ENCODE data around the gene RAPGEF1.

DNA sequence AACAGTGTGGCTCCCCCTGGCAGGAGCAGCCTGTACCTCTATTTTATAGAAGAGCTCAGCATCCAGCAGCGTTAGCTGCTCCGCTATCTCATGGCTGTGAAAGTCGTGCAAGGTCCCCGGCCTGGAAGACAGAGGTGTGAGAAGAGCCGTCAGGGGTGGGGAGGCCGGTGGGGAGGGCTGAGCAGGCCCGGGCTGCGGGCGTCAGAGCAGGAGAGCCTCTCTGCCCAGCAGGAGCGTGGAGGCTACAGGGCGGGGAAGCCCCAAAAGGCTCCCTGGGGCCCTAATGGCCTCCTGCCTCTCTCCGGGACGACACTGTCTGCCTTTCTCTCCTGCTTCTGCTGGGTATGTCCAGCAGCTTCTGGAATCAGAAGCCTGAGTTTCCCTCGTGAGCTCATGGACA, 152.0 kb downstream of the RAPGEF1 start:
- TF ChIP-seq POLR2A (IDR thresholded peaks at IDR 0.05) (no peak), EP300 (IDR thresholded peaks at IDR 0.05) (no peak)
- TF ChIP-seq, protein P1, sequence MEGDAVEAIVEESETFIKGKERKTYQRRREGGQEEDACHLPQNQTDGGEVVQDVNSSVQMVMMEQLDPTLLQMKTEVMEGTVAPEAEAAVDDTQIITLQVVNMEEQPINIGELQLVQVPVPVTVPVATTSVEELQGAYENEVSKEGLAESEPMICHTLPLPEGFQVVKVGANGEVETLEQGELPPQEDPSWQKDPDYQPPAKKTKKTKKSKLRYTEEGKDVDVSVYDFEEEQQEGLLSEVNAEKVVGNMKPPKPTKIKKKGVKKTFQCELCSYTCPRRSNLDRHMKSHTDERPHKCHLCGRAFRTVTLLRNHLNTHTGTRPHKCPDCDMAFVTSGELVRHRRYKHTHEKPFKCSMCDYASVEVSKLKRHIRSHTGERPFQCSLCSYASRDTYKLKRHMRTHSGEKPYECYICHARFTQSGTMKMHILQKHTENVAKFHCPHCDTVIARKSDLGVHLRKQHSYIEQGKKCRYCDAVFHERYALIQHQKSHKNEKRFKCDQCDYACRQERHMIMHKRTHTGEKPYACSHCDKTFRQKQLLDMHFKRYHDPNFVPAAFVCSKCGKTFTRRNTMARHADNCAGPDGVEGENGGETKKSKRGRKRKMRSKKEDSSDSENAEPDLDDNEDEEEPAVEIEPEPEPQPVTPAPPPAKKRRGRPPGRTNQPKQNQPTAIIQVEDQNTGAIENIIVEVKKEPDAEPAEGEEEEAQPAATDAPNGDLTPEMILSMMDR (IDR thresholded peaks at IDR 0.05), result no peak

Data from tibial nerve (tissue), 4 donors.